Hypothalamus (tissue), 51 donors: ENCODE data around the gene P2RX6.
A peak's percentile ranks its signal among the peaks of the same experiment; 100 is the strongest.
"Not testable (repeated sequence)": the region's sequence is repeated elsewhere in the genome, so short reads cannot be mapped to it uniquely, and the experiment has no call there.

ENCODE experiments used
- DNase-seq, 51 donors: peaks; one replicate each; lab custom pipeline; 2025; lab: John Stamatoyannopoulos, UW

Gene P2RX6

GRCh38 chr22:20993304-20994127 is 21.4 kb upstream of the P2RX6 start:
- no peak for DNase-seq

- DNase-seq: no peak
These were observed 20.6 kb upstream of the P2RX6 start for GRCh38 chr22:20994128-20994901.

GRCh38 chr22:20994902-20995241 is 20.1 kb upstream of the P2RX6 start:
- DNase-seq: no peak

- DNase-seq: no peak
These were observed 19.5 kb upstream of the P2RX6 start for GRCh38 chr22:20995329-20996030.

GRCh38 chr22:20996031-20996410 is 18.9 kb upstream of the P2RX6 start:
- no peak for DNase-seq

GRCh38 chr22:20996598-20997535 is 18.1 kb upstream of the P2RX6 start:
- DNase-seq: no peak

GRCh38 chr22:20997536-20998257 is 17.3 kb upstream of the P2RX6 start:
- DNase-seq: no peak

- no peak for DNase-seq
These were observed 16.3 kb upstream of the P2RX6 start for GRCh38 chr22:20998411-20999336.

GRCh38 chr22:20999350-21000206 is 15.4 kb upstream of the P2RX6 start:
- no peak for DNase-seq

- DNase-seq: no peak
These were observed 14.6 kb upstream of the P2RX6 start for GRCh38 chr22:21000207-21000986.

- DNase-seq: peak in 3 of 51 donors; percentile 52 to 62 (median 55)
These were observed 13.9 kb upstream of the P2RX6 start for GRCh38 chr22:21000987-21001600.

GRCh38 chr22:21001601-21002325 is 13.2 kb upstream of the P2RX6 start, which contains the start of gene THAP7:
TSS of gene THAP7 (minus strand) at chr22:21002118. CDS start at chr22:21001911, 207 bp downstream.
- DNase-seq: peak; percentile 78 to 99 (median 94)

GRCh38 chr22:21003782-21004181 is 11.2 kb upstream of the P2RX6 start:
- DNase-seq: no peak

GRCh38 chr22:21009208-21009607 is 5.8 kb upstream of the P2RX6 start:
- DNase-seq: not testable (repeated sequence)

- DNase-seq: no peak
These were observed 5.1 kb upstream of the P2RX6 start for GRCh38 chr22:21009638-21010425.
